HepG2 (cell line): Measurements from ENCODE around the gene MAJIN. TPM values are rescaled to one million over a fixed set of nuclear protein-coding genes. Genes with fewer than 3 reads are reported as not detected.

ENCODE experiments used
- CAMTA2 ChIP-seq: sonication (generic); formaldehyde crosslinking; IDR thresholded peaks from 2 replicates; pipeline ENCODE4 v1.4.0; 2020; ENCODE audit warnings: mild to moderate bottlenecking, missing genetic modification reagents, borderline replicate concordance
- CCDC6 ChIP-seq: sonication (generic); formaldehyde crosslinking; IDR thresholded peaks from 2 replicates; pipeline ENCODE4 v1.8.1; 2022; ENCODE audit warnings: mild to moderate bottlenecking, missing genetic modification reagents, moderate library complexity
- HNF4A ChIP-seq: sonication (generic); formaldehyde crosslinking; IDR thresholded peaks from 2 replicates; pipeline ENCODE4 v1.4.0; 2020; ENCODE audit warnings: missing genetic modification reagents
- PAF1 ChIP-seq: IDR thresholded peaks from 2 replicates; pipeline ENCODE4 v1.6.1; 2016; ENCODE audit warnings: missing genetic modification reagents, missing compliant biosample characterization
- PRDM4 ChIP-seq: sonication (generic); formaldehyde crosslinking; IDR thresholded peaks from 2 replicates; pipeline ENCODE4 v1.9.0; 2021; ENCODE audit warnings: missing genetic modification reagents, borderline replicate concordance
- SNAPC2 ChIP-seq: sonication (generic); formaldehyde crosslinking; IDR thresholded peaks from 2 replicates; pipeline ENCODE4 v1.8.1; 2022; ENCODE audit warnings: mild to moderate bottlenecking, missing genetic modification reagents
- ZNF337 ChIP-seq: sonication (generic); formaldehyde crosslinking; IDR thresholded peaks from 2 replicates; pipeline ENCODE4 v1.5.1; 2020; ENCODE audit warnings: missing genetic modification reagents, low read depth, mild to moderate bottlenecking, borderline replicate concordance
- ZNF33B ChIP-seq: sonication (generic); formaldehyde crosslinking; IDR thresholded peaks from 2 replicates; pipeline ENCODE4 v1.5.1; 2020; ENCODE audit warnings: mild to moderate bottlenecking, missing genetic modification reagents
- ZNF562 ChIP-seq: sonication (generic); formaldehyde crosslinking; IDR thresholded peaks from 2 replicates; pipeline ENCODE4 v1.8.0; 2022; ENCODE audit warnings: missing genetic modification reagents, borderline replicate concordance
- ZNF569 ChIP-seq: sonication (generic); formaldehyde crosslinking; IDR thresholded peaks from 2 replicates; pipeline ENCODE4 v1.5.0; 2020; ENCODE audit warnings: mild to moderate bottlenecking, missing genetic modification reagents, moderate library complexity, borderline replicate concordance
- ZNF749 ChIP-seq: sonication (generic); formaldehyde crosslinking; IDR thresholded peaks from 2 replicates; pipeline ENCODE4 v1.8.0; 2022; ENCODE audit warnings: mild to moderate bottlenecking, missing genetic modification reagents, moderate library complexity, borderline replicate concordance
- ZNF766 ChIP-seq: sonication (generic); formaldehyde crosslinking; IDR thresholded peaks from 2 replicates; pipeline ENCODE4 v1.5.0; 2020; ENCODE audit warnings: missing genetic modification reagents, borderline replicate concordance
- ZNF784 ChIP-seq: sonication (generic); formaldehyde crosslinking; IDR thresholded peaks from 2 replicates; pipeline ENCODE4 v1.5.1; 2020; ENCODE audit warnings: missing genetic modification reagents, mild to moderate bottlenecking, borderline replicate concordance
- polyA plus RNA-seq, 8 experiments: library from polyadenylated mRNA; depleted of rRNA in 3 of 8; stranded (reverse) in 7 of 8; unstranded in 1 of 8; fragments of >200 nt; fragmentation: Illumina TruSeq in 4 of 8; extraction: Trizol in 4 of 8; gene quantifications; 2 replicates each; pipeline versions ENCODE4 v1.2.1 to v1.2.3, GENCODE V29; 2011 to 2016; ENCODE audit warnings: low read depth in 4 of 8, missing spikeins in 1 of 8, mixed read lengths in 1 of 8; ENCODE audit not compliant: insufficient read depth in 1 of 8
- total RNA-seq, 5 experiments: library from RNA; depleted of rRNA; stranded (reverse); fragments of >200 nt; fragmentation: Illumina TruSeq; extraction: Trizol; gene quantifications; 2 replicates each; pipeline ENCODE4 v1.2.3, GENCODE V29; 2016; ENCODE audit warnings: low read depth in 1 of 5
- TF ChIP-seq, protein P1 (sequence below): sonication (generic); formaldehyde crosslinking; IDR thresholded peaks from 2 replicates; pipeline ENCODE4 v1.4.0; 2020; ENCODE audit warnings: mild to moderate bottlenecking, missing genetic modification reagents
- TF ChIP-seq, protein P2 (sequence below): fragments of 450-650 bp; IDR thresholded peaks from 2 replicates; pipeline ENCODE4 v1.6.1; 2016

The MAJIN gene
- total and polyA plus RNA-seq, 2 of the 13 experiments (the other 11 are each of a cell fraction or from before 2014, with no cell fraction given): not detected

DNA sequence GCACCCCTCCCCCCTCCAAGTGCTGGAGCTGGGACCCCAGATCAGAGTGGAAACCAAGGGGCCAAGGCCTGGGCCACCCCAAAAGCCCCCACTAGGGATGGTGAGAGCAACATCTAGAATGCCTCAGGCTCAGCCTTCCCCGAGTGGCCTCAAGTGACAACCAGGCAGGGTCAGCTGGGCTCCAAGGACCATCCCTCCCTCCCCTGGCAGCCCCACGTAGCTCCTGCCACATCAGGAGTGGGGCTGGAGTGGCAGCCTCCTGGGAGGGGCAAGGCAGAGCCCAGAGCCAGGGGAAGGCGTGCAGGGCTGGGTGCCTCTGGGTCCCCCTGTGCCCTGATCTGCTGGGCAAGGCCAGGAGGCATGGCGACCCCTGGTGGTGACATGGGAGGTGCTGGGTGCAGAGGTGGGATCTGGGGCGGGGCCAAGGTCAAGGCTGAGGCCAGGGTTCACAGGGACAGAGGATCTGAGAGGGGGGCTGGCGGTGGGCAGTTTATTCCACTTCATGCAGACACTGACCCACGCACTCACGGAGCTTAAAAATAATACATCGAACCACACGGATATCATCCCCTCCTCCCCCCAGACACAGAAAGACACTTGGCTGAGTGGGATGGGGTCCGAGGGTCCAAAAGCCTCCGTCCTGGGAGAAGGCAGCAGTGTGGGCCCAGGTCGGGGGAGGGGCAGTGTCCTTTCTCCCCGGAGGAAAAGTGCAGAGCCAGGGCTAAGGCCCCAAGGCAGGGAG lies 77.7 kb downstream of the MAJIN start (continued):
- TF ChIP-seq CAMTA2 (CRISPR knock-in tag) (peak; percentile 61; the same call in 1 of the 2 replicates), CCDC6 (no peak), ZNF562 (CRISPR knock-in tag) (no peak), HNF4A (CRISPR knock-in tag) (peak; percentile 98), ZNF749 (CRISPR knock-in tag) (0 out of 2 replicates have a peak, but pooled peaks have one; percentile 56), ZNF784 (0 out of 2 replicates have a peak, but pooled peaks have one; percentile 34), ZNF337 (peak; percentile 70; the same call in 1 of the 2 replicates), PAF1 (CRISPR knock-in tag) (peak; percentile 59; the same call in 1 of the 2 replicates), SNAPC2 (CRISPR knock-in tag) (peak; percentile 78; the same call in 1 of the 2 replicates), ZNF569 (CRISPR knock-in tag) (no peak), ZNF766 (CRISPR knock-in tag) (peak; percentile 56; the same call in 1 of the 2 replicates), PRDM4 (CRISPR knock-in tag) (no peak), ZNF33B (CRISPR knock-in tag) (peak; percentile 73; the same call in 1 of the 2 replicates)
- TF ChIP-seq, protein P1, sequence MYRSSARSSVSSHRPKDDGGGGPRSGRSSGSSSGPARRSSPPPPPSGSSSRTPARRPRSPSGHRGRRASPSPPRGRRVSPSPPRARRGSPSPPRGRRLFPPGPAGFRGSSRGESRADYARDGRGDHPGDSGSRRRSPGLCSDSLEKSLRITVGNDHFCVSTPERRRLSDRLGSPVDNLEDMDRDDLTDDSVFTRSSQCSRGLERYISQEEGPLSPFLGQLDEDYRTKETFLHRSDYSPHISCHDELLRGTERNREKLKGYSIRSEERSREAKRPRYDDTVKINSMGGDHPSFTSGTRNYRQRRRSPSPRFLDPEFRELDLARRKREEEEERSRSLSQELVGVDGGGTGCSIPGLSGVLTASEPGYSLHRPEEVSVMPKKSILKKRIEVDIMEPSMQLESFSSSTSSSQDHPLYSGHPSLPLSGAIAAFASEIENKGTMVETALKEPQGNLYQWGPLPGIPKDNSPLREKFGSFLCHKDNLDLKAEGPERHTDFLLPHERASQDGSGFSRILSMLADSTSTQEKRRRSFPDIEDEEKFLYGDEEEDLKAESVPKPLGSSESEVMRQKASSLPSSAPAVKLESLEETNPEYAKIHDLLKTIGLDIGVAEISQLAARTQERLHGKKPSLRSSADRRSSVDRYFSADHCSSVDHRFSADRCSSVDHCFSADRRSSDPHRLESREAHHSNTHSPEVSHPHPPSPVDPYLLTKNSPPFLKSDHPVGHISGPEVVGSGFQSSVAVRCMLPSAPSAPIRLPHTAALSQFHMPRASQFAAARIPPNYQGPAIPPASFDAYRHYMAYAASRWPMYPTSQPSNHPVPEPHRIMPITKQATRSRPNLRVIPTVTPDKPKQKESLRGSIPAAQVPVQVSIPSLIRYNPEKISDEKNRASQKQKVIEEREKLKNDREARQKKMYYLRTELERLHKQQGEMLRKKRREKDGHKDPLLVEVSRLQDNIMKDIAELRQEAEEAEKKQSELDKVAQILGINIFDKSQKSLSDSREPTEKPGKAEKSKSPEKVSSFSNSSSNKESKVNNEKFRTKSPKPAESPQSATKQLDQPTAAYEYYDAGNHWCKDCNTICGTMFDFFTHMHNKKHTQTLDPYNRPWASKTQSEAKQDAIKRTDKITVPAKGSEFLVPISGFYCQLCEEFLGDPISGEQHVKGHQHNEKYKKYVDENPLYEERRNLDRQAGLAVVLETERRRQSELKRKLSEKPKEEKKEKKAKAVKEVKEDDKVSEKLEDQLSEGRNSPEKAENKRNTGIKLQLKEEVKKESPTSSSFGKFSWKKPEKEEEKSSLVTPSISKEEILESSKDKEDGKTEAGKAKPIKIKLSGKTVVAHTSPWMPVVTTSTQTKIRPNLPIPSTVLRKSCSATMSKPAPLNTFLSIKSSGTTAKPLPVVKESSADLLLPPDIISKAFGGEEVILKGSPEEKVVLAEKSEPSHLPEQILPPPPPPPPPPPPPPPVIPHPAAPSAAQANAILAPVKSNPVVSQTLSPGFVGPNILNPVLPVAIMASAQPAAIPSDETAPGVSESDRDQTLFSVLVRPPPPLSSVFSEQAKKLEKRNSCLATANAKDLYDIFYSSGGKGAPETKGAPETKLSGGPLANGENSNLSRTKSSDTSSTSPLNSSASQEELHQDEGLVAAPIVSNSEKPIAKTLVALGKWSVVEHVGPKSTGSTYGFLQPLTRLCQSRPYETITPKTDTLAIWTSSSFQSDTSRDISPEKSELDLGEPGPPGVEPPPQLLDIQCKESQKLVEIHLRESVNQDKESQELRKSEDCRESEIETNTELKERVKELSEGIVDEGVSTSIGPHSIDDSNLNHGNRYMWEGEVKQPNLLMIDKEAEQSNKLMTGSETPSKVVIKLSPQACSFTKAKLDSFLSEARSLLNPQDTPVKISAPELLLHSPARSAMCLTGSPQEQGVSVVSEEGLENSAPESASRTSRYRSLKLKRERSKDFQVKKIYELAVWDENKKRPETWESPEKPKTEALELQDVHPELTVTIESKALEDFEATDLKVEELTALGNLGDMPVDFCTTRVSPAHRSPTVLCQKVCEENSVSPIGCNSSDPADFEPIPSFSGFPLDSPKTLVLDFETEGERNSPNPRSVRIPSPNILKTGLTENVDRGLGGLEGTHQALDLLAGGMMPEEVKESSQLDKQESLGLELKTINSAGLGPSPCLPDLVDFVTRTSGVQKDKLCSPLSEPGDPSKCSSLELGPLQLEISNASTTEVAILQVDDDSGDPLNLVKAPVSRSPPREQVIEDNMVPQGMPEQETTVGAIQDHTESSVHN (CRISPR knock-in tag): no peak
- TF ChIP-seq, protein P2, sequence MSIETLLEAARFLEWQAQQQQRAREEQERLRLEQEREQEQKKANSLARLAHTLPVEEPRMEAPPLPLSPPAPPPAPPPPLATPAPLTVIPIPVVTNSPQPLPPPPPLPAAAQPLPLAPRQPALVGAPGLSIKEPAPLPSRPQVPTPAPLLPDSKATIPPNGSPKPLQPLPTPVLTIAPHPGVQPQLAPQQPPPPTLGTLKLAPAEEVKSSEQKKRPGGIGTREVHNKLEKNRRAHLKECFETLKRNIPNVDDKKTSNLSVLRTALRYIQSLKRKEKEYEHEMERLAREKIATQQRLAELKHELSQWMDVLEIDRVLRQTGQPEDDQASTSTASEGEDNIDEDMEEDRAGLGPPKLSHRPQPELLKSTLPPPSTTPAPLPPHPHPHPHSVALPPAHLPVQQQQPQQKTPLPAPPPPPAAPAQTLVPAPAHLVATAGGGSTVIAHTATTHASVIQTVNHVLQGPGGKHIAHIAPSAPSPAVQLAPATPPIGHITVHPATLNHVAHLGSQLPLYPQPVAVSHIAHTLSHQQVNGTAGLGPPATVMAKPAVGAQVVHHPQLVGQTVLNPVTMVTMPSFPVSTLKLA: no peak
